Caki2 (cell line): ENCODE measurements around the gene CELSR3. TPM values are rescaled to one million over a fixed set of nuclear protein-coding genes. Genes with fewer than 3 reads are reported as not detected.

Experiments used
- DNase-seq: peaks from one replicate; pipeline ENCODE4 v3.0.0-alpha.2; 2015; ENCODE audit warnings: low read depth
- in situ Hi-C: cut with HindIII; loops from 2 replicates; pipeline ENCODE4 v1.10.0; 2016; ENCODE audit warnings: low sequenced_read_pairs, low pct_unique_long_range_greater_than_20kb, mixed read lengths
- total RNA-seq: library from RNA; depleted of rRNA; stranded (reverse); fragments of >200 nt; shearing (Covaris generic); gene quantifications from 2 replicates; pipeline ENCODE4 v1.2.3, GENCODE V29; 2014; ENCODE audit warnings: low replicate concordance

Gene CELSR3
- total RNA-seq, 1 experiment from 2014 or later, result 3.6 TPM

DNA sequence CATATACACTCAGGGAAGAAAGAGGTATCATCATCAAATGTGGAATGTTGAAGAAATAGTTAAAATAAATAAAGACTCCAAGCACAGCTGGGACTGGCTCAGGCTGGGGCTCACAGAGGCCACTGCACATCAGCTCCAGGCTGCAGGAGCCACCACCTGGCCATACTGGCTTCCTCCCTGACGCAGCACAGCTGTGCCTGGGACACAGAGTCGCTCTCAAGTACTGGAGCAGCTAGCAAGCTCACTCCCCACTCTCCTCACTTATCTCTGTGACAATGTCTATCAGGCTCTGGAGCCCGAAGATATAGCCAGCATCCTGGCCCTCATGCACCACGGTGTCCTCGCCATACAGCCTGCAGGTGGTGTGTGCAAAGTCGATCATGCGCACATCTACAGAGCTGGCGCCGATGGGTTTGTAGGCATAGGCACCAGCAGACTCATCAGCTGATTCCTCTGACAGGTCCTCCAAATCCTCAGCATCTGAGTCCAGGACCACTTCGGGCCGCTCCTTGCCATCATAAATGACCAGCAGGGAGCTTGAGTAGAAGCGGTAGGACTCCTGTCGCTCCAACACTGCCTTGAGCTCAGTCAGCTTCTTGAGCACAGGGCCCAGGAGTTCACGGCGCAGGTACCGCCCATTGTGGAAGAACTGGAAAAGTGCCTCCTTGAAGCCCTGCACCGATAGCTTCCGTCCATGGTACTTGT, 25.5 kb upstream of the CELSR3 start:
- in situ Hi-C loops, result no loop called here
- no peak for DNase-seq

DNA sequence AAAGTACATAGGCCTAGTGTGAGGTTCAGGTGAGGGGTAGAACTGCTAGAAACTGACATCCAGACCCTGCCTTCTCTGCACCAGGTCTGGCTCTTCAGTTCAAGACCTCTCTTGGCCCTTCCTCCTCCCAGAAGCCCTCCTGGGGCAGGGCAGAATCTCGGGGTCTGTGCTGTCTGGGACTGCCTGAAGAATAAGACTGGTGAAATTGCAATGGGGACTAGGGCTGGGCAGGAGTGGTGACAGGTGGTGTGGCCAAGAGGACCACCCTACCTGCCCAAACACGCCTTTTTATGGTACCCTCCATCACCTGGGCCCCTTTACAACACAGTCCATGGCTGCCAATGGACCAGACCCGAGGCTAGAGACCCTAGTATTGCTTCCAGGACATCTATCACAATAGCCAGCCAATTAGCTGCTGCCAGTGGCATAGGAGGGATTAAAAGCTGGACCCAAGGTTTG, 24.6 kb upstream of the CELSR3 start:
- in situ Hi-C loops, result no loop called here
- no peak for DNase-seq

DNA sequence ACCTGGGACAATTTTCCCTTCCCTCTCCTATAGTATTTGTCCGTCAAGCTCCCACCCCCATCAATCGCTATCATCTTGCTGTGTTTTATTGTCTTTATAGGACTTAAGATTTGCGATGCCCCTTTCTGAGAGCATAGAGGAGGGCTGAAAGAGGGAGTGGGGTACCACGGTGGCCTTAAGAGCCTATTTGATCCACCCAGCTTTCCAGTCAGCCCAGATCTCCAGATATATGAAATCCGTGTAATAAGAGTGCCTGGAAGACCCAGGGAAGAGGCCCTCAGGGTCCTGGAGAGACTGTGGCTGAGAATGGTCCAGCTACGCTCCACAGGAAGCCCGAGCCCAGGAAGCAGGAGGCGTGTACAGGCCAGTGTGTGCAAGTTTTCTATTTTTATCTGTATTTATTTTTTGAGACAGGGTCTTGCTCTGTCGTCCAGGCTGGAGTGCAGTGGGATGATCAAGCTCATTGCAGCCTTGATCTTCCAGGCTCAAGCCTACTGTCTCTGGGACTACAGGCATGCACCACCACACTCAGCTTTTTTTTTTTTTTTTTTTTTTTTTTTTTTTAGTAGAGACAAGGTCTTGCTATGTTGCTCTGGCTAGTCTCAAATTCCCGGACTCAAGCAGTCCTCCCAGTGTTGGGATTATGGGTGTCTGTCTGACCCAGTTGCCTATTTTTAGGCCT, 24.0 kb upstream of the CELSR3 start:
- DNase-seq, result no peak
- in situ Hi-C loops, result no loop called here

DNA sequence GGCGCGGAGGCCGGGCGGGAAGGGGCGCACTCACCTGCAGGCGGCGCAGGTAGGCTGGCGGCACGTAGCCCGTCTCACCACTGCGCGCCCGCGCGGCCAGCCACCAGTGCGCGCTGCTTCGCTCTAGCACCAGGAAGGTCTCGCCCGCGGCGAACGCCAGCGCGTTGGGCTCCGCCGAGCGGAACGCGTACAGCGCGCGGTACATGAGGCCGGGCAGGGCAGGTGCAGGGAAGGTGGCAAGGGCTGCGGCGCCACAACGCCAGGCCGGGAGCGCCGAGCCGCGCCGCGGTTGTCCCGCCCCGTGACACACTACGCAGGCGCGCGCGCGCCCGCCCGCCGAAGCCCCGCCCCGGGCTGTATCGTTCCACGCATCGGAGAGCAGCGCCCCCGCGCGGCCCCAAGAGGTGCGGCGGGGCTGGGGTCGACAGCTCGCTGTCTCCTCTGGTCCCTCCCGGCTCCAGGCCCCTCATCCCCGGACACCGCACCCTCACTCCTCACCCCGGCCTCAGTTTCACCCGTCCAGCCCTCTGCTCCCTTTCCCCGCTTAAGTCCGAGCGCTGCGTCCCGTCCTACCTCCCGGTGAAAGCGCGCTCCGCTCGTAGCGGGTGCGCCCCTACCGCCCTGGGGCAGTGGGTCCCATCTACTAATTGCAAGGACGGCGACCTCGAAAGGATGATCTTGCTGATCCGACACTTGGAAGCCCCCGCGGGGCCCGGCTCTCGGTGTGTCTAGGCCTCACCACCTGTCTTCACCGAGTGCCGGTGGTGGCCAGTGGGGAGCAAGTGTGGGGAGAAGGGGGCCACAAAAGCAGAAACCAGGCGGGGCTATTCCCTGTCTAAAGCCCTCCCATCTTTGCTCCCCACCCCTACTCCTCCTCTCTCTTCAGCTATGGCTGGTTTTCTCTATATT, 23.2 kb upstream of the CELSR3 start, which contains the start of gene NCKIPSD:
Gene NCKIPSD (minus strand): TSS at position 313 of the 909 bp plus-strand sequence. CDS start 108 bp downstream, at position 205.
- peak; percentile 80 for DNase-seq
- in situ Hi-C loops, result no loop called here

DNA sequence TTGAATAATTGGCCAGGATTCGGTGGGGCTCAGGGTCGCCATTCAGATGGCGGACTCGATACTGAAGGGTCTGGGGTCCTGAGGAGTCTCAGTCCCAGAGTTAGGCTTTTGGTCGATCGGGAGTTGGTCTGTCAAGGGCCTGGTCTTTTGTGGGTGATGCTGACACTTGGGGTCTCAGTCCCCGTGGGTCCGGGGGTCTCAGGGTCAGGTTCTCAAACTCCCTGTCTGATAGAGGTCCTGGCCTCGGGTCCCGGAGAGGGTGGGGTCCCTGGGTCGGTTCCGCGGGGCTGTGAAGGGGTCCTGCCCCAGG, 22.6 kb upstream of the CELSR3 start:
- DNase-seq, result no peak
- in situ Hi-C loops, result no loop called here

DNA sequence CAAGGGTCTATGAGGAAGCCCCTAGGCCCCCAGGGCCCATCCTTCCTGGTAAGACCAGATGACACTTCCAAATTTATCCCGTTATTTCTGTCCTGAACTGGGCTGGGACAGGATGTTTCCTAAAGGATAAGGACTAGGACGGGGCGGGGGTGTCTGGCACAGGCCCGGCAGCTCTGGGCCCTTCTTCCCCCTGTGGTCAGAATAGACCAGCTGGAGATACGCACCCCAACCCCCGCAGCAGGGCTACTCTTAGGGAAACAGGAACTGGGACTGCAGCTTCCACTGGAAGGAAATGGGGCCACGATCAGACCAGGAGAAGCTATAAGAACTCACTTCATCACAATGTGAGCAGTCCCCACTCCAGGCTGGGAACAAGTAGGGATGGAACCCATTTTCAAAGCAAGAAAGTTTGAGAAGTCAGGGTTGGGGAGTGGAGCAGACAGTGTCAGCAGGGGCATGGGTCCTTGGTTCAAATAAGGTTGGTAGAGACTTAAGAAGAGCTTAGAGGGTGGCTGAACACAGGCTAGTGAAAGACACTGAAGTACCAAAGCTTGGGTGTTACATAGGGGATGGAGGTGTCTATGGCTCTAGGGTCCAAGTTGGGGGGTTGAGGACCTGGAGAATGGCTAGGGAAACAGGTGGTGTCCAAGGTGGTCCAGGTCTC, 21.9 kb upstream of the CELSR3 start:
- in situ Hi-C loops, result no loop called here
- DNase-seq, result no peak

DNA sequence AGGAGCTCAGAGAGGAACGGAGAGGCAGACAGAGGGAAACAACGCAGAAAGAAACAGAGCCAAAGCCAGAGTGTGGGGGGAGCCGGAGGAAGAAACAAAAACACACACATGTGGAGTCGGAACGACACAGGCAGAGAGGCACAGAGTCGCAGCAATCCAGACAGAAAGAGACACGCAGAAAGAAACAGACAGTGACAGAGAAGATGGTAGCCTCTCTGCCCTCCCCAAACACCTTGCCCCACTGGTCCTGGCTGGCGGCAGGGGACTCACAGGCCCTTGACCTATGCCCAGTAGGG, 21.3 kb upstream of the CELSR3 start:
- DNase-seq, result no peak
- in situ Hi-C loops, result no loop called here

DNA sequence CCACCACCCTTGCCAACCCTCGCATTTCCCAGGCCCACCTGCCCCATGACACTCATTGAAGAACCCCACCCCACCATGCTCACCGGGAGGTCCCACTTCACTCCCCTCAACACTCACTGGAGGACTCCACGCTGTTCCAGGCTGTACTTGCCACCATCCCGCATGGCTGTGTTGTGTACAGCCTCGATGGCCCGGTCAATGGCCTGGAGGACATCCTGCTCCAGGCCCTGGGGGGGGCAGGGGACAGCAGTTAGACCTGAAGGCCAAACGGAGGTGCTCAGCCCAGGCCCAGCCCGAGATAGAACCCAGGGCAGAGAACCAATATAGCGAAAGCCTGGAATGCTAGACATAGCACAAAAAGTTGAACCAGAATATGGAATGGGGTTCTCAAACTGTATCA, 20.1 kb upstream of the CELSR3 start:
- no peak for DNase-seq
- in situ Hi-C loops, result no loop called here

DNA sequence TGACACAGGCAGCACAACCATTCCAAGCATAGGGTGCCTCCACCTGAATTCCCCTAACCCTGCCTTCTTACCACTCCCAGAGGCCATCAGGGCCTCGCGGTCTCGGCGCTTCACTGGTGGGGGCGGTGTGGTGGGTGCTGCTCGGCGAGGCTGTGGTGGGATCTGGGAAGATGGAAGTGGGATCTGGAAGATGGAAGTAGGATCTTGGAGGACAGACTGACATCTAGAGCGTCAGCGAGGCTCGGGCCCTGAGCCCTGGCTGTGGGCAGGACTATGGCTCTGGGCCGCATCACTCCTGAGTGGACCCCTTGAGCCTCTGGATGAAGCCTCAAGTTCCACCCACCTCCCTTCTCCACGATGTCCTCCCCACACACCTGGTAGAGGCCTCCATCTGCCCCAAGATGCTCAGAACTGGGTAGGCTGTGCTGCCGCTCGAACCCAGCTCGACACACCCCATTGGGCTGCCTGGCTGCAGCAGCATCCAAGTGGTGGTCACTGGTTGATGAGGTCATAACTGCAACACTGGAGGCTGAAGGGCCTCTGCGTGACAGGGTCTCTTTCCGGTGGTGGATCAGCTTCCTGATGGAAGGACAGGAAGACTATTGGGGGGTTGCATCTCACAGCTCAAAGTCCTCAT, 19.4 kb upstream of the CELSR3 start:
- in situ Hi-C loops, result no loop called here
- DNase-seq, result no peak

DNA sequence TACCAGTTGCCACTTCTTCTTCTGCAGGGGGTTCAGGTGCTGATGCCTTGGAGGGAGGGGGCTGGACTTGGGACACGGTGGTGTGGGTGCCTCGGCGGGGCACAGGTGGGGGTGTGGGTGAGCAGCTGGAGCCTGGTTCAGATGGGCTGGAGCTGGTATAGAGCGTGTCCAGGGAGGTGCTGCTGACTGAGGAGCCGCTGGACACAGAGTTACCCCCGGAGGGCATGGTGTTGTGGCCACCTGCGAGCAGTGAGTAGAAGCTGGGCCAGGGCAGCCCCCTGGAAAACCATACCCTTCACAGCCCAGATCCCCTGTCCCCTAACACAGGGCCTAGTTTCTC, 18.8 kb upstream of the CELSR3 start:
- in situ Hi-C loops, result no loop called here

DNA sequence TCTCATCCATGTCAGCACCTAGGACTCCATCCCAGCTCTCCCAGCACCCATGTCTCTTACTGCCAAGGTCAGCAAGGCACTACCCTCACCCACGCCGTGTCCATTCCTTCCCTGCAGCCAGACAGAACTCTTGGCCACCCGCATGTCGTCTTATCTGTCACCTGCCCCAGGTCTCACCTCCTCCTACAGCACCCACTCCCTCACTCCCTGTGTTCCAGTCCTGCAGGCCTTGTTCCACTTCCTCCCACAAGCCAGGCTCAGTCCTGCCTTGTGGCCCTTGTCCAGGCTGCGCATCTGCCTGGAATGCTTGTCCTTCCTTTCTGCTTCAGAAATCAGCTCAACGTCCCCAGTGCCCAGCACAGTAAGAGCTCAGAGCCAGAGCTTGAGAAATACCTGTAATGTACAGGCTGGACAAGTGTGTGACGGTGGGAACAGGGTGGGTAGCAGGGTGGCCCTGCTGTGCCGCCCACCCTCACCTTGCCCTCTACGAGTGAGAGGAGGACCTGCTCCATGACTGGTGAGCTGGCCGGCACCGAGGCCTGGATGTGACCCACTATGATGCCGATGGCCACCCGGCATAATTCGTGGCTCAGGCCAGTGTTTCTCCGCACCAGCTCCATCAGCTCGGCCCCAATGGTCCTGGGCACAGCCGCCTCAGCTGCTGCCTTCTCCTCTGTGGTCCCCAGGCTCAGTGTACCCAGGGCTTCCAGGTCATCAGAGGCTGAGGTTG, 18.3 kb upstream of the CELSR3 start:
- in situ Hi-C loops, result no loop called here
- DNase-seq, result no peak

More for the DNA sequence above, 18.8 kb upstream of the CELSR3 start:
- no peak for DNase-seq

DNA sequence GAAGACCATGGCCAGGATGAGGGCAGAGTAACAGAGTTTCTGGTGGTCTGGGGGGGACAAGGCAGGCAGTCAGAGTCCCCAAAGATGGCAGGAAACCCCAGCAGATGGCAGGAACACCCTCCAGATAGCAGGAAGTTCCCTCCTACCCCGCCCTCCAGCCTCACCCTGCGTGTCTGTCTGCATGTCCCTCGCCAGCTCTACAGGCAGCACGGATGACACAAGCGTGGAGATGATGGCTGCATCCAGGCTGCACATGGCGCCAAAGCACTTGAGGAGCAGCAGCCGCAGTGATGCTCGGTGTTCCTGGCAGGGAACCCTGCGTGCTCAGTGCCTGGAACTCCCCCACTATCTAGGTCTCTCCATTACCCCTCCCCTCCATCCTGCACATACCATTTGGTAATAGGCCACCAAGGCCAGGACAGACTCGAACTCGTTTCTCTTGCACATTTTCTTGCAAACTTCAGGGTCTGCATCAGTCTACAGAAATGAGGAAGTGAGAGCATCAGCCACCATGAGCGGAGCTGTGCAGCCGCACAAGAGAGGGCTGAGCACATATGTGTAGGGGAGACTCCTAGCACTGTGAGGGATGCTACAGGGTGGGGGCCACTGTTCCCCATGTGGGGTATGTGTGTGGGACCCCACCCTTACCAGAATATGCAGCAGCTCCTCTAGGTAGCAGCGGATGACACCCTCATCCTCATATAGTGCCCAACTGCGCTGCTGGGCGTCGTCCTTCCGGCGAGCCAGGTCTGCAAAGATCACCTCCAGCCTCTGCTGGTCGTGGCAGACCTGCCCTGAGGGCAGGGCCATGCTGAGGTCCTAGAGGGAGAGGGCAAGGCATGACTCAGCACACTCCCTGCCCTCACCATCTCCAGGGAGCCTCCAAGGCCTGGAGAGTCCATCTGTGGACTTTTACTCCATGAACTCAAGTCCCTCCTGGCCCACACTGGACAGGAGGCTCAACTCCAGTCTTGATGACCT, 17.0 kb upstream of the CELSR3 start:
- in situ Hi-C loops, result no loop called here
- DNase-seq, result no peak

DNA sequence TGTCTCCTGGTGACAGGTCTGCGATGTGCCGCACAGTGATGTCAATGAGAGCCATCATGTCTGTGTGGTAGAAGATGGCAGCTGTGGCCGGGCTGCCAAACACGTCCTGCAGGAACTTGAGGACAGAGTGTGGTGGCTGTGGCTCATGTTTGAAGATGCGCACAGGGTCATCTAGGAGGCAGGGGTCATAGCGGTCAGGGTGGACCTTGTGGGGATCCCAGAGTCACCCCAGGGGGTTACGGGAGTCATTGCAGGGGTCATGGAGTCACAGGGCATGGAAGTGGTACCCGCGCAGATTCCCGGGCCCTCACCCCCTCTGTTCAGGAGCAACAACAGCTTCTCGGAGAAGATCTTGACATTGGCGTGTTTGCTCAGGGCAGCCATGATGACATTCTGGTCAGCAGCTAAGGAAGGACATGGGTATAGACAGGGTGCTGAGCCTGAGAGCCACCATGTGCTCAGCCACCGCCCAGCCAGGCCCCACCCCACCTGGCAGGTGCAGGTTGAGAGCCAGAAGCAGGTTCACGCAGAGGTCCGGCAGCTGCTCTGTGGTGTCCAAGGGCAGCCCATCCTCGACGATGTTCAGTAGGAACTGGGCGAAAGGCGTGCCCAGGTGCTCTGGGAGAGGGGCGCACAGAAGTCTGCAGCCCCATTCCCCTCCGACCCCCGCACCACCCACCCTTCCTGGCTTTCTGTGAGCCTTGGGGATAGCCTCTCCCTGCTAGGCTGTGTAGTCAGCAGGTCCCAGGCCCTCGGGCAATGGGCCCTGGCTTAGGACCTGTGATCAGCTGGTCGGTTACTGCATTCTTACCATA, 16.1 kb upstream of the CELSR3 start:
- no peak for DNase-seq
- in situ Hi-C loops, result no loop called here

DNA sequence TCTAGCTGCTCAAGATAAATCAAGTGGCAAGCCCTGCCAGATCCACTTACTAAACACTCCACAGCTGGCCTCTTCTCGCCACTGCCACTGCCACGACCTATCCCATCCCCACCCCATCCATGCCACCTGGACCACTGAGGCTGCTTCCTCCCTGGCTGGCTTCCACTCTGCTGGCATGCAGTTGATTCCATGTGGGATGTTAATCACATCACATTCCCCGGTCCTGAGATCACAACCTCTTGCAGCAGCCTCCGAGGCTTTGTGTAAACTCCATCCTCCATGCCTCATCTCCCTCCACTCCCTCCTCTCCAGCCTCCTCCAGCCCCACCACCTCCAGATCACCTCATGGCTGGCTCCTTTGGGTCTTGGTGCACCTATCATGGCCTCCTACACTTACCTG, 15.4 kb upstream of the CELSR3 start:
- in situ Hi-C loops, result no loop called here

DNA sequence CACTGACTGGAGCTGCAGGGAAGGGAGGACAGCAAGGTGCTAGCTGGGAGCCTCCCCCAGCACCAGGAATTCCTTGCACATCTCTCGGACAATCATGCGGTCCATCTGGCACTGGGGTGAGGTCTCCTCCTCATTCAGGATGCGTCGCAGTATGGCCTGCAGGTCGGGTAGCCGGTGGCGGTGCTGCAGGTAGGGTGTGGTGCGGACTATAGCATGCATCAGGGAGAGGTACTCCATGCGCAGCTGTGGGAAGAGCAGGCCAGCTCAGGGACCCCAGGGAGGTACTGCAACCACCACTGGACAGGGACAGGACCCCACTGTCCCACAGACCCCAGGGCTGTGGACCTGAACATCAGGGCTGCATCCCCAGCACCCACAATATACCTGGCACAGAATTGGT, 11.8 kb upstream of the CELSR3 start:
- no peak for DNase-seq
- in situ Hi-C loops, result no loop called here

More for the DNA sequence above, 15.4 kb upstream of the CELSR3 start:
- no peak for DNase-seq

DNA sequence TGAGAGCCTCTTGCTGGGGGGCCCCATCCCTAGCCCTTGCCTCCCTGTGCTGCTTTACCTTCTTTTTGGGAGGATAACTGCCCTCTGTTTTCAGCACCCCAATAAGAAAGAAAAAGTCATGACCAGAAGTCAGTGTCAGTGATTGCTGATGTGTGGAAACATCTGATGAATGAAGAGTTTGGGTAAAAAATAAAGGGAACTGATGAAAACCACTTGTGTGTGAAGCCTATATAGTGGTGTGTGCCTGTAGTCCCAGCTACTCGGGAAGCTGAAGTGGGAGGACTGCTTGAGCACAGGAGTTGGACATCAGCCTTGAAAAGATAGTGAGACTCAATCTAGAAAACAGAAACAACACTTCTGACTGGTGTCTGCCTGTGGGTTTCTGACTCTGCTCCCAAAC, 9.8 kb upstream of the CELSR3 start:
- in situ Hi-C loops, result no loop called here
- no peak for DNase-seq
